Astrocyte (in vitro differentiated cells and primary cell): ENCODE results near the gene FSTL3. TPM values are rescaled to one million over a fixed set of nuclear protein-coding genes. Genes with fewer than 3 reads are reported as not detected.

Source experiments
- DNase-seq: peaks from one replicate; pipeline ENCODE4 v3.0.0-alpha.2; 2010; ENCODE audit warnings: low read depth
- FAIRE-seq: peaks from 2 replicates; lab custom pipeline; 2011; peaks lifted over from hg19 to GRCh38; lab: Jason Lieb, UNC
- H2AFZ ChIP-seq: 2 replicates; pipeline ENCODE4 v1.6.0; 2012; ENCODE audit warnings: low read depth, low read length, inconsistent platforms
- H3K27ac ChIP-seq: 2 replicates; pipeline ENCODE4 v1.5.1; 2011; ENCODE audit warnings: low read depth, low read length, inconsistent platforms
- H3K27me3 ChIP-seq: 2 replicates; pipeline ENCODE4 v1.6.0; 2011; ENCODE audit warnings: low read length, inconsistent platforms; ENCODE audit not compliant: insufficient read depth
- H3K36me3 ChIP-seq: 2 replicates; pipeline ENCODE4 v1.5.1; 2011; ENCODE audit warnings: low read length, inconsistent platforms; ENCODE audit not compliant: insufficient read depth
- H3K4me1 ChIP-seq: 2 replicates; pipeline ENCODE4 v1.5.1; 2011; ENCODE audit warnings: low read length, inconsistent platforms; ENCODE audit not compliant: insufficient read depth
- H3K4me2 ChIP-seq: 2 replicates; pipeline ENCODE4 v1.6.0; 2012; ENCODE audit warnings: low read length, inconsistent platforms
- H3K4me3 ChIP-seq: 2 replicates; pipeline ENCODE4 v1.5.1; 2011; ENCODE audit warnings: low read depth, mild to moderate bottlenecking, low read length, inconsistent platforms; ENCODE audit not compliant: insufficient read depth
- H3K79me2 ChIP-seq: 2 replicates; pipeline ENCODE4 v1.6.0; 2012; ENCODE audit warnings: mild to moderate bottlenecking, low read length, inconsistent platforms; ENCODE audit not compliant: insufficient read depth
- H3K9ac ChIP-seq: 2 replicates; pipeline ENCODE4 v1.6.0; 2012; ENCODE audit warnings: mild to moderate bottlenecking, low read length, inconsistent platforms
- H3K9me3 ChIP-seq: 2 replicates; pipeline ENCODE4 v1.5.1; 2012; ENCODE audit warnings: low read depth, mild to moderate bottlenecking, low read length, inconsistent platforms; ENCODE audit not compliant: insufficient read depth
- H4K20me1 ChIP-seq: 2 replicates; pipeline ENCODE4 v1.6.0; 2012; ENCODE audit warnings: low read length, inconsistent platforms; ENCODE audit not compliant: insufficient read depth
- H3K27ac Mint-ChIP-seq: one replicate; pipeline ENCODE4 v1.8.0; 2021; ENCODE audit warnings: mild to moderate bottlenecking, mixed read lengths; ENCODE audit not compliant: unreplicated experiment
- H3K27me3 Mint-ChIP-seq: one replicate; pipeline ENCODE4 v1.8.0; 2021; ENCODE audit warnings: low read depth, mixed read lengths; ENCODE audit not compliant: unreplicated experiment
- H3K36me3 Mint-ChIP-seq: one replicate; pipeline ENCODE4 v1.8.0; 2021; ENCODE audit warnings: low read depth, mixed read lengths; ENCODE audit not compliant: unreplicated experiment
- H3K4me1 Mint-ChIP-seq: one replicate; pipeline ENCODE4 v1.8.0; 2021; ENCODE audit warnings: low read depth, mixed read lengths; ENCODE audit not compliant: unreplicated experiment
- H3K4me3 Mint-ChIP-seq: one replicate; pipeline ENCODE4 v1.8.0; 2021; ENCODE audit warnings: mild to moderate bottlenecking, moderate library complexity, mixed read lengths; ENCODE audit not compliant: unreplicated experiment
- H3K9me3 Mint-ChIP-seq: one replicate; pipeline ENCODE4 v1.8.0; 2021; ENCODE audit warnings: mild to moderate bottlenecking, mixed read lengths; ENCODE audit not compliant: unreplicated experiment
- CTCF ChIP-seq: IDR thresholded peaks from 2 replicates; pipeline ENCODE4 v1.5.1; 2011; ENCODE audit warnings: low read depth, mild to moderate bottlenecking, inconsistent platforms, low read length, moderate library complexity; ENCODE audit not compliant: insufficient read depth
- EZH2 ChIP-seq: IDR thresholded peaks from 2 replicates; pipeline ENCODE4 v1.6.1; 2012; ENCODE audit warnings: mild to moderate bottlenecking, low read length, inconsistent platforms; ENCODE audit not compliant: insufficient read depth
- total RNA-seq: library from RNA; stranded (reverse); gene quantifications from 2 replicates; pipeline ENCODE4 v1.2.1, GENCODE V29; 2021

The FSTL3 gene
- total RNA-seq, 1 donor from 2014 or later: 72.0 TPM

GRCh38 chr19:718251-718951 is 42.2 kb downstream of the FSTL3 start:
- H3K4me3 Mint-ChIP-seq: no peak overlapping the region
- H4K20me1 ChIP-seq: peaks cover 23% of the 10 kb centered on the region
- FAIRE-seq (no peak), DNase-seq (no peak)
- no peak overlapping the region for H3K4me2 ChIP-seq
- H3K4me3 ChIP-seq: no peak overlapping the region
- no peaks in the 10 kb centered on the region for H3K27me3 ChIP-seq
- H3K27me3 Mint-ChIP-seq: no peaks in the 10 kb centered on the region
- no peak overlapping the region for H3K27ac ChIP-seq
- TF ChIP-seq CTCF: no peak
- no peak for TF ChIP-seq EZH2
- H3K9me3 ChIP-seq: peaks cover 7% of the 10 kb centered on the region
- no peak overlapping the region for H2AFZ ChIP-seq
- no peaks in the 10 kb centered on the region for H3K4me1 Mint-ChIP-seq
- H3K79me2 ChIP-seq: peaks cover 2% of the 10 kb centered on the region
- H3K9me3 Mint-ChIP-seq: peaks cover 6% of the 10 kb centered on the region
- H3K4me1 ChIP-seq: no peaks in the 10 kb centered on the region
- no peak overlapping the region for H3K27ac Mint-ChIP-seq
- no peak overlapping the region for H3K9ac ChIP-seq
- H3K36me3 ChIP-seq: no peaks in the 10 kb centered on the region
- peaks cover 5% of the 10 kb centered on the region for H3K36me3 Mint-ChIP-seq

DNA sequence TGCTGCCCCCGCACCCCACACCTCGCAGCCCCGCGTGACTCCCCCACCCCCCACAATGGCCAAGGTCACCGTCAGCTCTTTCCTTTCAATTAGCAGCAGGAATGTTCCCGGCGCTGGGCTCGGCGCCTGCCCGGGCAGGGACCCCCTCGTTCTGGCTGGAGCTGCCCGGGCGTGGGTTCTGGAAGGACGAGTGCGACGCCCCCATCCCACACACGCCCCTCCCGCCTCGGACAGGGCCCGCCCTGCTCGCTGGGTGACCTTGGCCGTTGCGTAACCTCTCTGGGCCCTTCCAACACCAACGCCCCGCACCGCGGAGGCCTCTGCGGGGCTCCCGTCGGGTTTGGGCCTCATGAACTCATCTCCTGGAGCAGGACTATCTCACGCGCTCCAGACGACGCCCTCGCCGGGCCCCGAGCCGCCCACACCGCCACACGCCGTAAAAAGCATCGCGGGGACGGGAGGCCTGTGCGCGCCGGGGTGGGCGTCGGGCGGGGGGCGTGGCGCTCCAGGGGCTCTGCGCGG is 42.9 kb downstream of the FSTL3 start:
- H4K20me1 ChIP-seq: peaks cover 26% of the 10 kb centered on the region
- H3K27me3 ChIP-seq: no peaks in the 10 kb centered on the region
- no peaks in the 10 kb centered on the region for H3K36me3 ChIP-seq
- no peaks in the 10 kb centered on the region for H3K27me3 Mint-ChIP-seq
- H3K4me3 Mint-ChIP-seq: no peak overlapping the region
- H3K27ac Mint-ChIP-seq: no peak overlapping the region
- H3K36me3 Mint-ChIP-seq: peaks cover 5% of the 10 kb centered on the region
- TF ChIP-seq EZH2 (no peak), CTCF (no peak)
- no peaks in the 10 kb centered on the region for H3K4me1 ChIP-seq
- no peak overlapping the region for H3K4me3 ChIP-seq
- peak overlapping the region; percentile 11 for H3K4me2 ChIP-seq
- no peak for DNase-seq
- no peak for FAIRE-seq
- H3K9me3 ChIP-seq: peaks cover 7% of the 10 kb centered on the region
- H3K9me3 Mint-ChIP-seq: peaks cover 7% of the 10 kb centered on the region
- H3K4me1 Mint-ChIP-seq: no peaks in the 10 kb centered on the region
- H3K9ac ChIP-seq: no peak overlapping the region
- H3K27ac ChIP-seq: no peak overlapping the region
- no peak overlapping the region for H2AFZ ChIP-seq
- H3K79me2 ChIP-seq: no peaks in the 10 kb centered on the region
